Neutrophil (primary cell): Measurements from ENCODE around the gene MAPK8IP1.

Experiments used
- H3K27ac ChIP-seq: fragments of 200-600 bp; sonication (generic); 2 replicates; pipeline ENCODE4 v1.5.1; 2016; ENCODE audit warnings: mild to moderate bottlenecking, moderate library complexity
- H3K27me3 ChIP-seq: fragments of 200-600 bp; sonication (generic); 2 replicates; pipeline ENCODE4 v1.6.0; 2016; ENCODE audit warnings: mild to moderate bottlenecking
- H3K36me3 ChIP-seq: fragments of 200-600 bp; sonication (generic); 2 replicates; pipeline ENCODE4 v1.5.1; 2017
- H3K4me1 ChIP-seq, 2 experiments: fragments of 200-600 bp in 1 of 2; sonication (generic) in 1 of 2; 1 replicate in 1 of 2; 2 replicates in 1 of 2; pipeline versions ENCODE4 v1.5.1 to v1.6.1; 2013 to 2016; ENCODE audit warnings: low read depth in 1 of 2, low read length in 1 of 2, mild to moderate bottlenecking in 1 of 2, moderate library complexity in 1 of 2; ENCODE audit not compliant: control insufficient read depth in 1 of 2, insufficient read depth in 1 of 2
- H3K4me3 ChIP-seq, 2 experiments: fragments of 200-600 bp in 1 of 2; sonication (generic) in 1 of 2; 1 replicate in 1 of 2; 2 replicates in 1 of 2; pipeline ENCODE4 v1.5.1; 2013 to 2016; ENCODE audit warnings: low read depth in 1 of 2, low read length in 1 of 2, mild to moderate bottlenecking in 1 of 2, moderate library complexity in 1 of 2
- H3K9me3 ChIP-seq: fragments of 200-600 bp; sonication (generic); 2 replicates; pipeline ENCODE4 v1.5.1; 2016
- TF ChIP-seq, protein P1 (sequence below): fragments of 200-600 bp; sonication (generic); IDR thresholded peaks from 2 replicates; pipeline ENCODE4 v1.5.1; 2016; ENCODE audit warnings: antibody characterized with exemption

Gene MAPK8IP1

DNA sequence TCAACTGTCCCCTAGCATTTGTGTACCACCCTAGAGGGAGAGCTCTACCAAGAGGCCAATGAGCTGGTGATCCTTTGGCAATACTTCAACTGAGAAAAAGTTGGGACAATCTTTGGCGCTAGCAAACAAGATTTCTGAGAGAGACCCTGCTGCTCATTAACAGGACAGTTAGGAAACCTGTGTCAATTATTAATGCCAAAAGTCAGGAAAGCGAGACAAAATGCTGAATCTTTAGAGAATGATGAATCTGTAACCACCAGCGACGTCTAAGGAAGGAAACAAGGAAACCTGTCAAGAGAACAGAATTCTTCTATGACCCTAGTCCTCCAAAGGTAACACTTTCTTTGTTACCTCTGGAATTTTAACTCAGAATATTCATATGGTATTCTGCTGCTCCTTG is 56.9 kb downstream of the MAPK8IP1 start:
- Histone ChIP-seq H3K36me3 (peaks cover 90% of the 10 kb centered on the region), H3K27ac (no peak overlapping the region), H3K27me3 (no peaks in the 10 kb centered on the region), H3K9me3 (no peaks in the 10 kb centered on the region), H3K4me1 (no peaks in the 10 kb centered on the region), H3K4me3 (no peak overlapping the region)
- TF ChIP-seq, protein P1, sequence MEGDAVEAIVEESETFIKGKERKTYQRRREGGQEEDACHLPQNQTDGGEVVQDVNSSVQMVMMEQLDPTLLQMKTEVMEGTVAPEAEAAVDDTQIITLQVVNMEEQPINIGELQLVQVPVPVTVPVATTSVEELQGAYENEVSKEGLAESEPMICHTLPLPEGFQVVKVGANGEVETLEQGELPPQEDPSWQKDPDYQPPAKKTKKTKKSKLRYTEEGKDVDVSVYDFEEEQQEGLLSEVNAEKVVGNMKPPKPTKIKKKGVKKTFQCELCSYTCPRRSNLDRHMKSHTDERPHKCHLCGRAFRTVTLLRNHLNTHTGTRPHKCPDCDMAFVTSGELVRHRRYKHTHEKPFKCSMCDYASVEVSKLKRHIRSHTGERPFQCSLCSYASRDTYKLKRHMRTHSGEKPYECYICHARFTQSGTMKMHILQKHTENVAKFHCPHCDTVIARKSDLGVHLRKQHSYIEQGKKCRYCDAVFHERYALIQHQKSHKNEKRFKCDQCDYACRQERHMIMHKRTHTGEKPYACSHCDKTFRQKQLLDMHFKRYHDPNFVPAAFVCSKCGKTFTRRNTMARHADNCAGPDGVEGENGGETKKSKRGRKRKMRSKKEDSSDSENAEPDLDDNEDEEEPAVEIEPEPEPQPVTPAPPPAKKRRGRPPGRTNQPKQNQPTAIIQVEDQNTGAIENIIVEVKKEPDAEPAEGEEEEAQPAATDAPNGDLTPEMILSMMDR, result no peak

DNA sequence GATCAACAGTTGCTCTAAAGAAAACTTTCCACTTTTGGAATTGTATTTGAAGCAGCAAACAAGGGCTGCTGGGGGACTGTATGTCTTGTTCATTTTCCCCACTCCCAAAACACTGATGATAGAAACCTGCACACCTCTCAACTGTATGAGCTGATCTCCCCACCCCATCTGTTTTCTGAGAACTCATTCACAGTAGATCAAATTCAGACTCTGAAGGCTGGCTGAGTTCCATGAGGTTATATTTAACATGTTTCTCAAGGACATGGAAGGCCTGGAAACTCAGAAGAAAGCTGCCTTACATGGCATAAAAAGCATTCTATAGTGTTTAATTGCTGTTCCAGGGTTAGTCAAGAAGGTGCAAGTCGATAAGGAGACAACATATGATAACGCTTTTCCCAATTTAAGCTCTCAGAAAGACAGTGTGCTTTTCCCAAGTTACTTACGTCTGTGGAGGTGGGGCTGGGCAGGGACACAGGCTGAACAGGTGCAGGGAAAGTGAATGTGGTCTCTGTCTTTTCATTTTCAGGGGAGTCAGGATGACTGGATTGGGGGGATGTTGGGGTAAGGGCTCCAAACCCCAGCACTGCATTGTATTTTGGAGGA is 60.0 kb downstream of the MAPK8IP1 start:
- TF ChIP-seq, protein P1, result no peak
- Histone ChIP-seq H3K27ac (no peak overlapping the region), H3K4me3 (no peak overlapping the region), H3K36me3 (peaks cover 99% of the 10 kb centered on the region), H3K27me3 (no peaks in the 10 kb centered on the region), H3K9me3 (no peaks in the 10 kb centered on the region), H3K4me1 (no peaks in the 10 kb centered on the region)

DNA sequence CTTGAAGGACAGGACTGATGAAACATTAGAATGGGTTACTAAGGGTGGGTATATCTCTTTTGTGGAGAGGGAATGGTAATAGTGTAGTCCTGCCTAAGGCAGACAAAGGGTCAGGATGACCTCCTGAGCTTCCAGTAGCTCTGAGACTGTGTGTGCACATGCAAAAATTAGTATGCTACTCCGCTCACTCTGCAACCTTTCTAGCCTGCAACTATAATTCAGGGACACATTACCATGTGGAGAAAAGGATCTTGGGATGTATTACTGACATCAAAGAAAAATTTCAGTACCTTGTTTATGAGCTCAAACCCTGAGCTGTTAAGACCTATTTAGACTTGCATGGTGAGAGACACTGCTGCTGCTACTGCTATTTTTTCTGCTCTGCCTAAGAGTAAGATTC is 62.4 kb downstream of the MAPK8IP1 start:
- Histone ChIP-seq H3K4me3 (no peak overlapping the region), H3K27me3 (no peaks in the 10 kb centered on the region), H3K36me3 (peaks cover 98% of the 10 kb centered on the region), H3K27ac (no peak overlapping the region), H3K4me1 (no peaks in the 10 kb centered on the region), H3K9me3 (no peaks in the 10 kb centered on the region)
- TF ChIP-seq, protein P1, result no peak

DNA sequence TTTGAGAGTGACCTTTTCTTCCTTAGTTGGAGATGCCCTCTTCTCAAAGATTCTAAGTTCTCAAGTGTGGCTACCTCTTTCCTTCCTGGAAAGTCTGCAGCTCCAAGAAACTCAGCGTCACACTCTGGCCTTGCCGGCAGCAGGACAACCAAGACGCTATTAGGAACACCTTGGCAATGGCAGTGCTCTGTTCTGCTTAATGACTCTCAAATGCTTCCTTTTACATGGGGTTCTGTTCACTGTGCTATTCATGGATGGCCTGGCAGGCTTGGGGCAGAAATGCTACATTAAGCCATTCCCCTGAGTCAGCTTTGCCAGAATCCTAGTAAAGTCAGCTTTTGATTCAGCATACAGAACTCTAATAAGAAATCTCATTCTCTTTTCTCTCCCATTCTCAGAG is 62.9 kb downstream of the MAPK8IP1 start:
- H3K27ac ChIP-seq, result no peak overlapping the region
- no peaks in the 10 kb centered on the region for H3K9me3 ChIP-seq
- no peak overlapping the region for H3K4me3 ChIP-seq
- peaks cover 99% of the 10 kb centered on the region for H3K36me3 ChIP-seq
- TF ChIP-seq, protein P1, result no peak
- no peaks in the 10 kb centered on the region for H3K27me3 ChIP-seq
- H3K4me1 ChIP-seq, result no peaks in the 10 kb centered on the region

DNA sequence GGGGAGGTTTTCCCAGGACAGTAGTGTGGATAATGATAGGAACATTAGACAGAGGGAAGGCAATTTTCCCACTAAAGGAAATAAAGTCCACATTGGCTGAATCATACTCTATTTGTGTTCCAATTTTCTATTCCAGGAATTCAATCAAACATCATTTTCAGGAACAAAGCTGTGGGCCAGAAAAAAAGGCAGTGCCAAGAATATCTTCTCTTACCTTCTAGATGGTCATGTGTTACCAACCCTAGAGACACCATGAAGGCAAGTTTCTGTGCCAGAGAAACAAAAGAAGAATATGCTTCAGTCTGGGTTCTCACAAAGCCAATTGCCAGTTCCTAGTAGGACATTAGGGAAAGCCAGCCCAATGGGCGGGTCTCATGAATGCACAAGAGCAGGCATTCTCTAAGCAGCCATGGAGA is 64.5 kb downstream of the MAPK8IP1 start:
- H3K4me1 ChIP-seq, result no peaks in the 10 kb centered on the region
- H3K9me3 ChIP-seq, result no peaks in the 10 kb centered on the region
- no peak overlapping the region for H3K4me3 ChIP-seq
- H3K27ac ChIP-seq, result no peak overlapping the region
- H3K36me3 ChIP-seq, result peaks cover 95% of the 10 kb centered on the region
- TF ChIP-seq, protein P1, result no peak
- H3K27me3 ChIP-seq, result no peaks in the 10 kb centered on the region
